Stimulated activated memory B cell treated with anti-CD40 and anti-IgM and Interleukin-4, amounts not matched to agents 10 μg/mL and 1 μg/mL and 100 μg/mL, for 72 hours (primary cell): ENCODE results near the gene DZIP1L.
"Not testable (repeated sequence)": the region's sequence is repeated elsewhere in the genome, so short reads cannot be mapped to it uniquely, and the experiment has no call there.

Experiments
- ATAC-seq: fragments of 150-1000 bp; cut with Tn5 transposase; 2 replicates; pipeline ENCODE4 v1.10.0; 2021
- H3K27ac Mint-ChIP-seq: one replicate; pipeline ENCODE4 v1.8.0; 2022; ENCODE audit warnings: mild to moderate bottlenecking, mixed read lengths
- H3K27me3 Mint-ChIP-seq: one replicate; pipeline ENCODE4 v1.8.0; 2022; ENCODE audit warnings: mixed read lengths
- H3K36me3 Mint-ChIP-seq: one replicate; pipeline ENCODE4 v1.8.0; 2022; ENCODE audit warnings: mixed read lengths
- H3K4me1 Mint-ChIP-seq: one replicate; pipeline ENCODE4 v1.8.0; 2022; ENCODE audit warnings: mixed read lengths
- H3K4me3 Mint-ChIP-seq: one replicate; pipeline ENCODE4 v1.8.0; 2022; ENCODE audit warnings: mild to moderate bottlenecking, moderate library complexity, mixed read lengths
- H3K9me3 Mint-ChIP-seq: one replicate; pipeline ENCODE4 v1.8.0; 2022; ENCODE audit warnings: mixed read lengths

DZIP1L gene

GRCh38 chr3:138114988-138115971 is at the start of gene DZIP1L:
DZIP1L (minus strand) TSS chr3:138115608; CDS start chr3:138103971, 11,637 bp downstream.
- Mint-ChIP-seq H3K4me3 (peak within 1 kb of the TSS; percentile 86), H3K36me3 (no peaks in the 10 kb centered on the region), H3K27ac (peak within 1 kb of the TSS; percentile 15), H3K9me3 (no peaks in the 10 kb centered on the region), H3K27me3 (peaks cover 50% of the 10 kb centered on the region), H3K4me1 (peaks cover 20% of the 10 kb centered on the region)
- peak; percentile 87 for ATAC-seq

- Mint-ChIP-seq H3K36me3 (peaks cover 72% of the 10 kb centered on the region), H3K4me1 (peaks cover 6% of the 10 kb centered on the region), H3K9me3 (no peaks in the 10 kb centered on the region), H3K27ac (no peak overlapping the region), H3K27me3 (no peaks in the 10 kb centered on the region), H3K4me3 (no peak overlapping the region)
- no peak for ATAC-seq
Observed at GRCh38 chr3:138165061-138165460, 49.7 kb upstream of the DZIP1L start.

GRCh38 chr3:138157743-138158142 is 42.3 kb upstream of the DZIP1L start:
- no peak overlapping the region for H3K27ac Mint-ChIP-seq
- H3K9me3 Mint-ChIP-seq, result peaks cover 9% of the 10 kb centered on the region
- H3K4me1 Mint-ChIP-seq, result no peaks in the 10 kb centered on the region
- H3K27me3 Mint-ChIP-seq, result peaks cover 9% of the 10 kb centered on the region
- no peak overlapping the region for H3K4me3 Mint-ChIP-seq
- ATAC-seq, result no peak
- H3K36me3 Mint-ChIP-seq, result peaks cover 22% of the 10 kb centered on the region

GRCh38 chr3:138154534-138154933 is 39.1 kb upstream of the DZIP1L start:
- H3K4me3 Mint-ChIP-seq, result no peak overlapping the region
- H3K4me1 Mint-ChIP-seq, result no peaks in the 10 kb centered on the region
- no peaks in the 10 kb centered on the region for H3K36me3 Mint-ChIP-seq
- peaks cover 9% of the 10 kb centered on the region for H3K9me3 Mint-ChIP-seq
- H3K27ac Mint-ChIP-seq, result no peak overlapping the region
- peaks cover 9% of the 10 kb centered on the region for H3K27me3 Mint-ChIP-seq
- no peak for ATAC-seq

GRCh38 chr3:138148503-138148902 is 33.1 kb upstream of the DZIP1L start:
- no peak overlapping the region for H3K27ac Mint-ChIP-seq
- no peaks in the 10 kb centered on the region for H3K27me3 Mint-ChIP-seq
- peaks cover 1% of the 10 kb centered on the region for H3K9me3 Mint-ChIP-seq
- no peaks in the 10 kb centered on the region for H3K4me1 Mint-ChIP-seq
- no peaks in the 10 kb centered on the region for H3K36me3 Mint-ChIP-seq
- no peak overlapping the region for H3K4me3 Mint-ChIP-seq
- no peak for ATAC-seq

- H3K4me1 Mint-ChIP-seq, H3K4me3 Mint-ChIP-seq, H3K9me3 Mint-ChIP-seq, ATAC-seq, H3K36me3 Mint-ChIP-seq, H3K27ac Mint-ChIP-seq: not testable (repeated sequence)
- H3K27me3 Mint-ChIP-seq, result peaks cover 22% of the 10 kb centered on the region
Observed at GRCh38 chr3:138142181-138142580, 26.8 kb upstream of the DZIP1L start.

GRCh38 chr3:138140940-138141339 is 25.5 kb upstream of the DZIP1L start:
- H3K4me1 Mint-ChIP-seq, result peaks cover 14% of the 10 kb centered on the region
- no peak overlapping the region for H3K27ac Mint-ChIP-seq
- H3K4me3 Mint-ChIP-seq, result no peak overlapping the region
- no peaks in the 10 kb centered on the region for H3K36me3 Mint-ChIP-seq
- H3K27me3 Mint-ChIP-seq, result peaks cover 22% of the 10 kb centered on the region
- no peaks in the 10 kb centered on the region for H3K9me3 Mint-ChIP-seq
- ATAC-seq, result no peak

GRCh38 chr3:138139691-138140090 is 24.3 kb upstream of the DZIP1L start:
- Mint-ChIP-seq H3K4me3 (no peak overlapping the region), H3K27ac (no peak overlapping the region)
- ATAC-seq, result no peak

GRCh38 chr3:138137861-138138260 is 22.5 kb upstream of the DZIP1L start:
- Mint-ChIP-seq H3K36me3 (no peaks in the 10 kb centered on the region), H3K27ac (no peak overlapping the region), H3K9me3 (no peaks in the 10 kb centered on the region), H3K27me3 (peaks cover 22% of the 10 kb centered on the region), H3K4me1 (peaks cover 32% of the 10 kb centered on the region), H3K4me3 (no peak overlapping the region)
- ATAC-seq, result no peak

More at GRCh38 chr3:138139691-138140090, 24.3 kb upstream of the DZIP1L start:
- Mint-ChIP-seq H3K4me1 (peaks cover 25% of the 10 kb centered on the region), H3K9me3 (no peaks in the 10 kb centered on the region), H3K36me3 (no peaks in the 10 kb centered on the region), H3K27me3 (peaks cover 22% of the 10 kb centered on the region)

GRCh38 chr3:138136201-138136600 is 20.8 kb upstream of the DZIP1L start:
- Mint-ChIP-seq H3K27ac (no peak overlapping the region), H3K36me3 (no peaks in the 10 kb centered on the region), H3K4me3 (no peak overlapping the region), H3K9me3 (no peaks in the 10 kb centered on the region), H3K27me3 (peaks cover 9% of the 10 kb centered on the region), H3K4me1 (peaks cover 32% of the 10 kb centered on the region)
- no peak for ATAC-seq

GRCh38 chr3:138135833-138136194 is 20.4 kb upstream of the DZIP1L start:
- H3K27ac Mint-ChIP-seq, result no peak overlapping the region
- H3K4me1 Mint-ChIP-seq, result peaks cover 32% of the 10 kb centered on the region
- H3K27me3 Mint-ChIP-seq, result peaks cover 5% of the 10 kb centered on the region
- no peaks in the 10 kb centered on the region for H3K9me3 Mint-ChIP-seq
- no peak for ATAC-seq
- no peaks in the 10 kb centered on the region for H3K36me3 Mint-ChIP-seq
- H3K4me3 Mint-ChIP-seq, result no peak overlapping the region

- H3K36me3 Mint-ChIP-seq, result no peaks in the 10 kb centered on the region
- H3K4me1 Mint-ChIP-seq, result peaks cover 32% of the 10 kb centered on the region
- no peak for ATAC-seq
- no peak overlapping the region for H3K4me3 Mint-ChIP-seq
- H3K27ac Mint-ChIP-seq, result no peak overlapping the region
- no peaks in the 10 kb centered on the region for H3K9me3 Mint-ChIP-seq
- no peaks in the 10 kb centered on the region for H3K27me3 Mint-ChIP-seq
Observed at GRCh38 chr3:138135146-138135832, 19.9 kb upstream of the DZIP1L start.

GRCh38 chr3:138132239-138132638 is 16.8 kb upstream of the DZIP1L start, which contains the start of gene A4GNT:
A4GNT (minus strand) TSS chr3:138132390; CDS start chr3:138131256, 1,134 bp downstream.
- Mint-ChIP-seq H3K27ac (no peak within 1 kb of the TSS), H3K4me3 (no peak within 1 kb of the TSS), H3K36me3 (no peaks in the 10 kb centered on the region), H3K9me3 (no peaks in the 10 kb centered on the region), H3K4me1 (peaks cover 31% of the 10 kb centered on the region), H3K27me3 (no peaks in the 10 kb centered on the region)
- no peak for ATAC-seq

- Mint-ChIP-seq H3K36me3 (no peaks in the 10 kb centered on the region), H3K27ac (no peak overlapping the region), H3K4me3 (no peak overlapping the region), H3K27me3 (peaks cover 6% of the 10 kb centered on the region), H3K4me1 (no peaks in the 10 kb centered on the region), H3K9me3 (no peaks in the 10 kb centered on the region)
- ATAC-seq, result no peak
Observed at GRCh38 chr3:138127636-138128365, 12.4 kb upstream of the DZIP1L start.
